ENCODE results near the gene PSMD8.
"Not testable (repeated sequence)": the region's sequence is repeated elsewhere in the genome, so short reads cannot be mapped to it uniquely, and the experiment has no call there.

Gene PSMD8

GRCh38 chr19:38374332-38375097 lies at the start of gene PSMD8:
Gene PSMD8, plus strand, starts transcription at chr19:38374571. Its CDS starts 31 bp downstream, at chr19:38374602.
- DNase-seq: peak; percentile 99 to 100

- no peak for DNase-seq
These were observed 47.8 kb upstream of the PSMD8 start for GRCh38 chr19:38326591-38326990.

GRCh38 chr19:38329651-38330050 lies 44.7 kb upstream of the PSMD8 start:
- no peak for DNase-seq

GRCh38 chr19:38331728-38332127 lies 42.6 kb upstream of the PSMD8 start:
- no peak for DNase-seq

DNA sequence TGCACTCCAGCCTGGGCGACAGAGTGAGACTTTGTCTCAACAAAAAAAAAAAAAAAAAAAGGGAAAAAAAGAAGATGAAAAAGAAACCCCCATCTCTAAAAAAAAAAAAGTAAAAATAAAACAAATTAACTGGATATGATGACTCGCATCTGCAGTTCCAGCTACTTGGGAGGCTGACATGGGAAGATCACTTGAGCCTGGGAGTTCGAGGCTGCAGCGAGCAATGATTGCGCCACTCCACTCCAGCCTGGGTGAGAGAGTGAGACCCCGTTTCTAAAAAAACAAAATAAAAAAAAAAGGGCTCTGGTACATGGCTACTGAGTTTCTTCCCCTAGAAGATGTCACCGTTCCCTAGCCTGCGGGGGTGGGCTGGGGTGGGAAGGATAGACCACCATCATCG lies 41.1 kb upstream of the PSMD8 start:
- DNase-seq: no peak

GRCh38 chr19:38335949-38336637 lies 38.3 kb upstream of the PSMD8 start:
- DNase-seq: peak; percentile 95 to 96

GRCh38 chr19:38336638-38337359 lies 37.6 kb upstream of the PSMD8 start:
- DNase-seq: peak; percentile 96 to 97

- DNase-seq: no peak
These were observed 37.1 kb upstream of the PSMD8 start for GRCh38 chr19:38337360-38337653.

DNA sequence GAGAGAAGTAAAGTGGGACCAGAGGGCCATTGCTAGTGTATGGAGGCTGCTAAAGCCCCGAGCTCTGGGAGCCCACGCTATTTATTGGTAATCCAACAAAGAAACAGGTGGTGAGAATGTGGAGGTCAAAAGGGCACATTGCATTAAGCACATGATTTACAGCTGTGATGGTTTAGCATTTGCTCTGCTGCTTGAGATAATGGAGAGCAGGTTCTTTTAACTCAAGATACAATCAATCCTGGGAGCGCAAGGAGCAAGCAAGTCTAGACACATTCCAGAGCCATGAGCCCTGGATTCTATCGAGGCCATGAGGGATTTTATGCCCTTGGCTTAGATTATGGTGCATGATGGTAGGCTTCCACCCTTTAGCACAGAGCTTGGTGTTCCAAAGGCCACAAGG lies 35.4 kb upstream of the PSMD8 start:
- not testable (repeated sequence) for DNase-seq

- no peak for DNase-seq
These were observed 33.4 kb upstream of the PSMD8 start for GRCh38 chr19:38340927-38341326.

DNA sequence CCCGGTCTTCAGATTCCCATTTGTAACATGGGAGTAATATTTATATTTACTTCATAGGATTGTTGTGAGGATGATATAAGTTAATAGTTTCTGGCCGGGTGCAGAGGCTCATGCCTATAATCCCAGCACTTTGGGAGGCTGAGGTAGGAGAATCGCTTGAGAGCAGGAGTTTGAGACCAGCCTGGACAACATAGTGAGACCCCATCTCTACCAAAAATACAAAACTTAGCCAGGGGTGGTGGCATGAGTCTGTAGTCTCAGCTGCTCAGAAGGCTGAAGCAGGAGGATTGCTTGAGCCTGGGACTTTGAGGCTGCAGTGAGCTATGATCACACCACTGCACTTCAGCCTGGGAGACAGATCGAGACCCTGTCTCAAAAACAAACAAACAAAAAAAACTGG lies 27.5 kb upstream of the PSMD8 start:
- no peak for DNase-seq

DNA sequence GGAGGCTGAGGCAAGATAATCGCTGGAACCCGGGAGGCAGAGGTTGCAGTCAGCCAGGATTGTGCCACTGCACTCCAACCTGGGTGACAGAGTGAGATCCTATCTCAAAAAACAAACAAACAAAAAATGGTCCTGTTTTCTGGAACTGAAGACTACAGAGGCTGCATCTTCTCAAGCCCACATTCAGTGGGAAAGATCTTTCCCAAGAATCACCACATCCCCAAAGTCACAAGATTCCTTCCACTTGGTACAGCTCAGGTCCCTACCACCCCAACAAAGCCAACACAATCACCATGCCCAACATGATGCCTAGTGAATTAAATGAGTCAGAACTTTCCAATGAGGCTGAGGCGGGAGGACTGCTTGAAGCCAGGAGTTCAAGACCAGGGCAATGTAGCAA lies 23.5 kb upstream of the PSMD8 start:
- DNase-seq: no peak

- no peak for DNase-seq
These were observed 22.4 kb upstream of the PSMD8 start for GRCh38 chr19:38351865-38352395.

- DNase-seq: no peak
These were observed 21.8 kb upstream of the PSMD8 start for GRCh38 chr19:38352611-38353010.

- no peak for DNase-seq
These were observed 18.3 kb upstream of the PSMD8 start for GRCh38 chr19:38355728-38356725.

GRCh38 chr19:38358071-38358470 lies 16.3 kb upstream of the PSMD8 start:
- DNase-seq: no peak

- DNase-seq: no peak
These were observed 14.9 kb upstream of the PSMD8 start for GRCh38 chr19:38359242-38360021.

- DNase-seq: no peak
These were observed 14.0 kb upstream of the PSMD8 start for GRCh38 chr19:38360351-38360750.

GRCh38 chr19:38360839-38361631 lies 13.3 kb upstream of the PSMD8 start:
- no peak for DNase-seq

DNA sequence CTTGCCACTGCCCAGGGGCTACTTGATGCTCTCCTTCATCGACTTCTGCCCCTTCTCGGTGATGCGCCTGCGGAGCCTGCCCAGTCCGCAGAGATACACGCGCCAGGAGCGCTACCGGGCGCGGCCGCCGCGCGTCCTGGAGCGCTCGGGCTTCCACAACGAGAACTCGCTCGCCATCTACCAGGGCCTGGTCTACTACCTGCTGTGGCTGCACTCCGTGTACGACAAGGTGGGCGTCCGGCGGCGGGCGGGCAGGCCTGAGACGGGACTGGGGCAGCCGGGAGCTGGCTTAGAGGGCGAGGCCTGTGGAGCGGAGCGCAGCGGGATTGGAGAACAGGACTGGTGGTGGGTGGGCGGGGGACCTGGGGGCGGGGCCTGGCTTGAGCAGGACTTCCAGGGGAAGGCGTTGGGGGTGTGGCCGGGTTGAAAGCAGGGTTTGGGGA lies 12.7 kb upstream of the PSMD8 start:
- peak; percentile 56 to 71 for DNase-seq

Data from CD4-positive, alpha-beta T cell treated with Interferon alpha-2 for 1 hour (primary cell).